Measurements from ENCODE around the gene TCP1.

The TCP1 gene

DNA sequence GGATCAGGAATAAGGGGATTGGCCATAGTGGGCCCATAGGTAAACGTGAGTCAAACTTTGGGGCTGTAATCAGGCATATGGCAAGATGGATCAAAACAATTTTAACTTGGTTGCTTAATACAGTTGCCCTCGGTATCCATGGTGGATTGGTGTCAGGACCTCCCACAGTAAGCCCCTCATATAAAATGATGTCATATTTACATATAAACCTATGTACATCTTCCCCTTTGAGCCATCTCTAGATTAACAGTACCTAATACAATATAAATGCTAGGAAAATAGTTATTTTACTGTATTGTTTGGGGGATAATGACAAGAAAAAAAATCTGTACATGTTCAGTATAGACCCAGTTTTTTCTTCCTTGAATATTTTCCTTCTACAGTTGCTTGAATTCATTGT is 35.0 kb downstream of the TCP1 start:
- TF ChIP-seq, protein P1, sequence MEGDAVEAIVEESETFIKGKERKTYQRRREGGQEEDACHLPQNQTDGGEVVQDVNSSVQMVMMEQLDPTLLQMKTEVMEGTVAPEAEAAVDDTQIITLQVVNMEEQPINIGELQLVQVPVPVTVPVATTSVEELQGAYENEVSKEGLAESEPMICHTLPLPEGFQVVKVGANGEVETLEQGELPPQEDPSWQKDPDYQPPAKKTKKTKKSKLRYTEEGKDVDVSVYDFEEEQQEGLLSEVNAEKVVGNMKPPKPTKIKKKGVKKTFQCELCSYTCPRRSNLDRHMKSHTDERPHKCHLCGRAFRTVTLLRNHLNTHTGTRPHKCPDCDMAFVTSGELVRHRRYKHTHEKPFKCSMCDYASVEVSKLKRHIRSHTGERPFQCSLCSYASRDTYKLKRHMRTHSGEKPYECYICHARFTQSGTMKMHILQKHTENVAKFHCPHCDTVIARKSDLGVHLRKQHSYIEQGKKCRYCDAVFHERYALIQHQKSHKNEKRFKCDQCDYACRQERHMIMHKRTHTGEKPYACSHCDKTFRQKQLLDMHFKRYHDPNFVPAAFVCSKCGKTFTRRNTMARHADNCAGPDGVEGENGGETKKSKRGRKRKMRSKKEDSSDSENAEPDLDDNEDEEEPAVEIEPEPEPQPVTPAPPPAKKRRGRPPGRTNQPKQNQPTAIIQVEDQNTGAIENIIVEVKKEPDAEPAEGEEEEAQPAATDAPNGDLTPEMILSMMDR (tag by site-specific recombination; IDR thresholded peaks at IDR 0.05) = no peak
- TF ChIP-seq HOXD13 (CRISPR knock-in tag; IDR thresholded peaks at IDR 0.05; ENCODE audit: borderline replicate concordance) = no peak
- TF ChIP-seq ZBTB20 (tag by site-specific recombination; IDR thresholded peaks at IDR 0.05) = no peak
- TF ChIP-seq, protein P2, sequence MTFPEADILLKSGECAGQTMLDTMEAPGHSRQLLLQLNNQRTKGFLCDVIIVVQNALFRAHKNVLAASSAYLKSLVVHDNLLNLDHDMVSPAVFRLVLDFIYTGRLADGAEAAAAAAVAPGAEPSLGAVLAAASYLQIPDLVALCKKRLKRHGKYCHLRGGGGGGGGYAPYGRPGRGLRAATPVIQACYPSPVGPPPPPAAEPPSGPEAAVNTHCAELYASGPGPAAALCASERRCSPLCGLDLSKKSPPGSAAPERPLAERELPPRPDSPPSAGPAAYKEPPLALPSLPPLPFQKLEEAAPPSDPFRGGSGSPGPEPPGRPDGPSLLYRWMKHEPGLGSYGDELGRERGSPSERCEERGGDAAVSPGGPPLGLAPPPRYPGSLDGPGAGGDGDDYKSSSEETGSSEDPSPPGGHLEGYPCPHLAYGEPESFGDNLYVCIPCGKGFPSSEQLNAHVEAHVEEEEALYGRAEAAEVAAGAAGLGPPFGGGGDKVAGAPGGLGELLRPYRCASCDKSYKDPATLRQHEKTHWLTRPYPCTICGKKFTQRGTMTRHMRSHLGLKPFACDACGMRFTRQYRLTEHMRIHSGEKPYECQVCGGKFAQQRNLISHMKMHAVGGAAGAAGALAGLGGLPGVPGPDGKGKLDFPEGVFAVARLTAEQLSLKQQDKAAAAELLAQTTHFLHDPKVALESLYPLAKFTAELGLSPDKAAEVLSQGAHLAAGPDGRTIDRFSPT (tag by site-specific recombination; IDR thresholded peaks at IDR 0.05) = no peak
- TF ChIP-seq, protein P3, sequence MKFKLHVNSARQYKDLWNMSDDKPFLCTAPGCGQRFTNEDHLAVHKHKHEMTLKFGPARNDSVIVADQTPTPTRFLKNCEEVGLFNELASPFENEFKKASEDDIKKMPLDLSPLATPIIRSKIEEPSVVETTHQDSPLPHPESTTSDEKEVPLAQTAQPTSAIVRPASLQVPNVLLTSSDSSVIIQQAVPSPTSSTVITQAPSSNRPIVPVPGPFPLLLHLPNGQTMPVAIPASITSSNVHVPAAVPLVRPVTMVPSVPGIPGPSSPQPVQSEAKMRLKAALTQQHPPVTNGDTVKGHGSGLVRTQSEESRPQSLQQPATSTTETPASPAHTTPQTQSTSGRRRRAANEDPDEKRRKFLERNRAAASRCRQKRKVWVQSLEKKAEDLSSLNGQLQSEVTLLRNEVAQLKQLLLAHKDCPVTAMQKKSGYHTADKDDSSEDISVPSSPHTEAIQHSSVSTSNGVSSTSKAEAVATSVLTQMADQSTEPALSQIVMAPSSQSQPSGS (tag by site-specific recombination; IDR thresholded peaks at IDR 0.05; ENCODE audit: low read depth) = peak; percentile 57
- CTCF ChIA-PET = no interaction called here
- H3K4me1 ChIP-seq (ENCODE audit: control insufficient read depth, insufficient read depth, low read length) = no peaks in the 10 kb centered on the region
- H3K36me3 ChIP-seq (ENCODE audit: control insufficient read depth in 2 of 2, insufficient read depth in 1 of 2, low read length in 2 of 2) = peaks cover 18 to 93% of the 10 kb centered on the region in 2 experiments
- H3K9me3 ChIP-seq (ENCODE audit: control insufficient read depth, insufficient read depth, low read depth, low read length) = no peaks in the 10 kb centered on the region
- POLR2A ChIA-PET = no interaction called here
- H3K27ac ChIP-seq (ENCODE audit: extremely low read depth, low read depth, low read length) = no peak overlapping the region
- no peak overlapping the region for H3K4me3 ChIP-seq (ENCODE audit: low read depth, low read length)

DNA sequence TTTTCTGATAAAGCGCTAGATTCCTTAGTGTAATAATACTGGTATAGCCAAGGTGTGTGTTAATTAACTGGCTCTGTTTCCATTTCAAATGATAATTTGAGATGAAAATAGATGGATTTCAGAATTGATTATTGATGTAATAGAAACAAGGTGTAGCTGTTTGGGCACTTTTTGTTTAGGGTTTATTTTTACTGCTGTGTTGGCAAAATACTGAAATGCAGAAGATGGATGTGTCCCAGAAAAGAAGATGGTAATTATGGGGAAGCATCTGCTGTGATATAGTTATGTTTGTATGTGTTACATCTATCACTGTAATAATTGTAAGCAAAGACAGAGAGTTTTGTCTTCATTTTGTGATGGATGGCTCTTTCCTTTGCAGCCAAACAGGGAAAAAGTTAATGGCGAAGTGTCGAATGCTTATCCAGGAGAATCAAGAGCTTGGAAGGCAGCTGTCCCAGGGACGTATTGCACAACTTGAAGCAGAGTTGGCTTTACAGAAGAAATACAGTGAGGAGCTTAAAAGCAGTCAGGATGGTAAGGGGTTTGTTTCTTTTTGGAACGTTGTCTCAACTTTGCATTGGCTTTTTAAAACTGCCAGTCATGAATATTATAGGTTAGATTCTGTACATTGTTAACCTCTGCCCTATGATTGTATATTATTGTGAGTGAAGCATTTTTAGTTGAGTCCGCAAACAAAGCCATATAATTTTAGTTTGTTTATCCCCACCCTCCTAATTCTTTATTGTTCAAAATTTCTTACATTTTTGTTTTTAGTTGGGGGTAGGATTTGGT is 36.1 kb downstream of the TCP1 start:
- no peaks in the 10 kb centered on the region for H3K4me1 ChIP-seq (ENCODE audit: control insufficient read depth, insufficient read depth, low read length)
- no peaks in the 10 kb centered on the region for H3K9me3 ChIP-seq (ENCODE audit: control insufficient read depth, insufficient read depth, low read depth, low read length)
- H3K4me3 ChIP-seq (ENCODE audit: low read depth, low read length) = no peak overlapping the region
- peaks cover 18 to 99% of the 10 kb centered on the region in 2 experiments for H3K36me3 ChIP-seq (ENCODE audit: control insufficient read depth in 2 of 2, insufficient read depth in 1 of 2, low read length in 2 of 2)
- ChIA-PET POLR2A (no interaction called here), CTCF (no interaction called here)
- H3K27ac ChIP-seq (ENCODE audit: extremely low read depth, low read depth, low read length) = no peak overlapping the region
- no peak for TF ChIP-seq ZNF843 (tag by site-specific recombination; IDR thresholded peaks at IDR 0.05)
- no peak for TF ChIP-seq GFI1B (tag by site-specific recombination; IDR thresholded peaks at IDR 0.05)
- TF ChIP-seq ZNF707 (tag by site-specific recombination; IDR thresholded peaks at IDR 0.05) = no peak
- peak; percentile 52; the same call in 1 of the 2 replicates for TF ChIP-seq SP7 (tag by site-specific recombination; IDR thresholded peaks at IDR 0.05)

DNA sequence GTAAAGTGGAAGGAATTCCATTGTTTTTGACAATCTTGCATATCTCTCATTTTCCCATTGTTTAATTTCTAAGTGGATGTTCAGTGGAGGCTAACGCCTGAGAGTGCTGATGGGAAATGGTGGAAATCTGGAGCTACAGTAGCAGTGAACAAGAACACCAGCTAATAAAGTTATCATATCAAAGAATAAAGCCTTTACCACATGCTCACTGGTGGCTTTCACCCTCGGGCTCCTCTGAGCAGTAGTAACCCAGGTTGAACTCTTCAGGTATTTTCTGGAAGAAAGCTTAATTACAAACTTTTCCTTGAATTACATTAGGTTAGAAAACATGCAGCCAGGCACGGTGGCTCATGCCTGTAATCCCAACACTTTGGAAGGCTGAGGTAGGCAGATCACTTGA is 38.0 kb downstream of the TCP1 start:
- Histone ChIP-seq H3K9me3 (ENCODE audit: control insufficient read depth, insufficient read depth, low read depth, low read length) (no peaks in the 10 kb centered on the region), H3K4me1 (ENCODE audit: control insufficient read depth, insufficient read depth, low read length) (no peaks in the 10 kb centered on the region), H3K4me3 (ENCODE audit: low read depth, low read length) (no peak overlapping the region), H3K27ac (ENCODE audit: extremely low read depth, low read depth, low read length) (no peak overlapping the region), H3K36me3 (ENCODE audit: control insufficient read depth in 2 of 2, insufficient read depth in 1 of 2, low read length in 2 of 2) (peaks cover 16 to 98% of the 10 kb centered on the region in 2 experiments)
- ChIA-PET CTCF (interaction anchor here (0.6 kb wide), 2 partner anchors 59 to 105 kb away, joined by 3 read pairs; no protein-coding TSS in a partner anchor), POLR2A (interaction anchor here (0.9 to 1.2 kb wide), 3 partner anchors 10 to 39 kb away, joined by 3 to 4 read pairs (median 3); partner anchors contain the start of genes ACAT2 and MRPL18)
- TF ChIP-seq, protein P4, sequence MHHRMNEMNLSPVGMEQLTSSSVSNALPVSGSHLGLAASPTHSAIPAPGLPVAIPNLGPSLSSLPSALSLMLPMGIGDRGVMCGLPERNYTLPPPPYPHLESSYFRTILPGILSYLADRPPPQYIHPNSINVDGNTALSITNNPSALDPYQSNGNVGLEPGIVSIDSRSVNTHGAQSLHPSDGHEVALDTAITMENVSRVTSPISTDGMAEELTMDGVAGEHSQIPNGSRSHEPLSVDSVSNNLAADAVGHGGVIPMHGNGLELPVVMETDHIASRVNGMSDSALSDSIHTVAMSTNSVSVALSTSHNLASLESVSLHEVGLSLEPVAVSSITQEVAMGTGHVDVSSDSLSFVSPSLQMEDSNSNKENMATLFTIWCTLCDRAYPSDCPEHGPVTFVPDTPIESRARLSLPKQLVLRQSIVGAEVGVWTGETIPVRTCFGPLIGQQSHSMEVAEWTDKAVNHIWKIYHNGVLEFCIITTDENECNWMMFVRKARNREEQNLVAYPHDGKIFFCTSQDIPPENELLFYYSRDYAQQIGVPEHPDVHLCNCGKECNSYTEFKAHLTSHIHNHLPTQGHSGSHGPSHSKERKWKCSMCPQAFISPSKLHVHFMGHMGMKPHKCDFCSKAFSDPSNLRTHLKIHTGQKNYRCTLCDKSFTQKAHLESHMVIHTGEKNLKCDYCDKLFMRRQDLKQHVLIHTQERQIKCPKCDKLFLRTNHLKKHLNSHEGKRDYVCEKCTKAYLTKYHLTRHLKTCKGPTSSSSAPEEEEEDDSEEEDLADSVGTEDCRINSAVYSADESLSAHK (tag by site-specific recombination; IDR thresholded peaks at IDR 0.05) = no peak
- TF ChIP-seq, protein P5, sequence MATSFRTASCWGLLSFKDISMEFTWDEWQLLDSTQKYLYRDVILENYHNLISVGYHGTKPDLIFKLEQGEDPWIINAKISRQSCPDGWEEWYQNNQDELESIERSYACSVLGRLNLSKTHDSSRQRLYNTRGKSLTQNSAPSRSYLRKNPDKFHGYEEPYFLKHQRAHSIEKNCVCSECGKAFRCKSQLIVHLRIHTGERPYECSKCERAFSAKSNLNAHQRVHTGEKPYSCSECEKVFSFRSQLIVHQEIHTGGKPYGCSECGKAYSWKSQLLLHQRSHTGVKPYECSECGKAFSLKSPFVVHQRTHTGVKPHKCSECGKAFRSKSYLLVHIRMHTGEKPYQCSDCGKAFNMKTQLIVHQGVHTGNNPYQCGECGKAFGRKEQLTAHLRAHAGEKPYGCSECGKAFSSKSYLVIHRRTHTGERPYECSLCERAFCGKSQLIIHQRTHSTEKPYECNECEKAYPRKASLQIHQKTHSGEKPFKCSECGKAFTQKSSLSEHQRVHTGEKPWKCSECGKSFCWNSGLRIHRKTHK (tag by site-specific recombination; IDR thresholded peaks at IDR 0.05) = no peak
- TF ChIP-seq, protein P6, sequence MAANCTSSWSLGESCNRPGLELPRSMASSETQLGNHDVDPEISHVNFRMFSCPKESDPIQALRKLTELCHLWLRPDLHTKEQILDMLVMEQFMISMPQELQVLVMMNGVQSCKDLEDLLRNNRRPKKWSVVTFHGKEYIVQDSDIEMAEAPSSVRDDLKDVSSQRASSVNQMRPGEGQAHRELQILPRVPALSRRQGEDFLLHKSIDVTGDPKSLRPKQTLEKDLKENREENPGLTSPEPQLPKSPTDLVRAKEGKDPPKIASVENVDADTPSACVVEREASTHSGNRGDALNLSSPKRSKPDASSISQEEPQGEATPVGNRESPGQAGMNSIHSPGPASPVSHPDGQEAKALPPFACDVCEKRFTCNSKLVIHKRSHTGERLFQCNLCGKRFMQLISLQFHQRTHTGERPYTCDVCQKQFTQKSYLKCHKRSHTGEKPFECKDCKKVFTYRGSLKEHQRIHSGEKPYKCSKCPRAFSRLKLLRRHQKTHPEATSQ (tag by site-specific recombination; IDR thresholded peaks at IDR 0.05) = no peak
- TF ChIP-seq HOXC10 (CRISPR knock-in tag; IDR thresholded peaks at IDR 0.05) = no peak
- TF ChIP-seq, protein P1 (tag by site-specific recombination; IDR thresholded peaks at IDR 0.05) = no peak
- TF ChIP-seq ZNF19 (tag by site-specific recombination; IDR thresholded peaks at IDR 0.05; ENCODE audit: low read depth) = no peak
